Neural crest cell (in vitro differentiated cells): ENCODE results near the gene GPR35. TPM values are rescaled to one million over a fixed set of nuclear protein-coding genes. Genes with fewer than 3 reads are reported as not detected.
"Not testable (repeated sequence)": the region's sequence is repeated elsewhere in the genome, so short reads cannot be mapped to it uniquely, and the experiment has no call there.

Experiments used
- DNase-seq: peaks from one replicate; pipeline ENCODE4 v3.0.0; 2021; ENCODE audit warnings: low read depth, mixed read lengths, low spot score
- H3K27ac Mint-ChIP-seq: one replicate; pipeline ENCODE4 v1.8.0; 2021; ENCODE audit warnings: mild to moderate bottlenecking, mixed read lengths; ENCODE audit not compliant: unreplicated experiment
- H3K27me3 Mint-ChIP-seq: 2 replicates; pipeline ENCODE4 v1.8.0; 2021; ENCODE audit warnings: low read depth, mild to moderate bottlenecking, mixed read lengths
- H3K36me3 Mint-ChIP-seq: 2 replicates; pipeline ENCODE4 v1.8.0; 2021; ENCODE audit warnings: low read depth, mild to moderate bottlenecking, mixed read lengths
- H3K4me1 Mint-ChIP-seq: 2 replicates; pipeline ENCODE4 v1.8.0; 2021; ENCODE audit warnings: mixed read lengths
- H3K4me3 Mint-ChIP-seq: one replicate; pipeline ENCODE4 v1.8.0; 2021; ENCODE audit warnings: mild to moderate bottlenecking, mixed read lengths
- H3K9me3 Mint-ChIP-seq: 2 replicates; pipeline ENCODE4 v1.8.0; 2021; ENCODE audit warnings: mixed read lengths
- total RNA-seq: library from RNA; stranded (reverse); gene quantifications from 2 replicates; pipeline ENCODE4 v1.2.1, GENCODE V29; 2021
- TF ChIP-seq, protein P1 (sequence below): fragments of 200-600 bp; sonication (generic); conservative IDR thresholded peaks from 2 replicates; pipeline ENCODE4 v1.5.0; 2021; ENCODE audit warnings: antibody characterized with exemption, mild to moderate bottlenecking

Gene GPR35
- total RNA-seq, 1 donor from 2014 or later: 1.7 TPM

- Mint-ChIP-seq H3K27me3 (peaks cover 81% of the 10 kb centered on the region), H3K4me3 (no peak overlapping the region), H3K36me3 (no peaks in the 10 kb centered on the region), H3K9me3 (peaks cover 3% of the 10 kb centered on the region), H3K27ac (no peak overlapping the region), H3K4me1 (no peaks in the 10 kb centered on the region)
- TF ChIP-seq, protein P1, sequence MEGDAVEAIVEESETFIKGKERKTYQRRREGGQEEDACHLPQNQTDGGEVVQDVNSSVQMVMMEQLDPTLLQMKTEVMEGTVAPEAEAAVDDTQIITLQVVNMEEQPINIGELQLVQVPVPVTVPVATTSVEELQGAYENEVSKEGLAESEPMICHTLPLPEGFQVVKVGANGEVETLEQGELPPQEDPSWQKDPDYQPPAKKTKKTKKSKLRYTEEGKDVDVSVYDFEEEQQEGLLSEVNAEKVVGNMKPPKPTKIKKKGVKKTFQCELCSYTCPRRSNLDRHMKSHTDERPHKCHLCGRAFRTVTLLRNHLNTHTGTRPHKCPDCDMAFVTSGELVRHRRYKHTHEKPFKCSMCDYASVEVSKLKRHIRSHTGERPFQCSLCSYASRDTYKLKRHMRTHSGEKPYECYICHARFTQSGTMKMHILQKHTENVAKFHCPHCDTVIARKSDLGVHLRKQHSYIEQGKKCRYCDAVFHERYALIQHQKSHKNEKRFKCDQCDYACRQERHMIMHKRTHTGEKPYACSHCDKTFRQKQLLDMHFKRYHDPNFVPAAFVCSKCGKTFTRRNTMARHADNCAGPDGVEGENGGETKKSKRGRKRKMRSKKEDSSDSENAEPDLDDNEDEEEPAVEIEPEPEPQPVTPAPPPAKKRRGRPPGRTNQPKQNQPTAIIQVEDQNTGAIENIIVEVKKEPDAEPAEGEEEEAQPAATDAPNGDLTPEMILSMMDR: no peak
- DNase-seq: no peak
Measured at GRCh38 chr2:240655931-240656886, 30.9 kb downstream of the GPR35 start.

GRCh38 chr2:240659883-240660282 is 34.6 kb downstream of the GPR35 start:
- not testable (repeated sequence) for H3K4me1 Mint-ChIP-seq, H3K27ac Mint-ChIP-seq, DNase-seq, H3K4me3 Mint-ChIP-seq, H3K9me3 Mint-ChIP-seq, H3K36me3 Mint-ChIP-seq
- peaks cover 88% of the 10 kb centered on the region for H3K27me3 Mint-ChIP-seq

- Mint-ChIP-seq H3K36me3 (no peaks in the 10 kb centered on the region), H3K4me3 (no peak overlapping the region), H3K9me3 (peaks cover 11% of the 10 kb centered on the region), H3K27me3 (peaks cover 90% of the 10 kb centered on the region), H3K27ac (no peak overlapping the region), H3K4me1 (no peaks in the 10 kb centered on the region)
- TF ChIP-seq, protein P1: no peak
- DNase-seq: no peak
Measured at GRCh38 chr2:240662681-240663080, 37.4 kb downstream of the GPR35 start.

DNA sequence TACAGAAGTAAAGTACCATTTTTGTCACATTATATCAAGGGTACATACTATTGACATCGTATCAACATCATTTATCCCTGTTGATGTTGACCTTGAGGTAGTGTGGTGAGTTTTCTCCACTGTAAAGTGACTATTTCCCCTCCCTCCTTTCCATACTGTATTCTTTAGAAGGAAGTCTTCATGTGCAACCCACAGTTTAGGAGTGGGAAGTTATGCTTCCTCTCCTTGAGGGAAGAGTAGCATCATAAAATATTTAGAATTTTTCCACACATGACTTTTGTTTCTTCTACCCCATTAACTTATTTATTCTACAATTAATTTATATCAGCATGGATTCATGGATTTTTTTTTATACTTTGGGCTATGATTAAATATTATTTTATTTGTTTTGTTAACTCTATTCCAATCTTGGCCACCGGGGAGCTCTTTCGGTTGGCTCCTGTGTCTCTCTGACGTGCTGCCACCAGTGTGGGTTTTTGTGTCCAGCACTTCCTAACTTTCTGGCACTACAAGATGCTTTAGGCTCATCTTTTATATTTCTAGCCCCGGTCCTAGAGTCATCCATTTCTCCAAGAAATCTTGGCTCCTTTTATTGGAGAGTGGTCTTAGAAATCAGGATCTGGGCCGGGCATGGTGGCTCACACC is 38.4 kb downstream of the GPR35 start:
- peaks cover 11% of the 10 kb centered on the region for H3K9me3 Mint-ChIP-seq
- H3K4me3 Mint-ChIP-seq: no peak overlapping the region
- no peak overlapping the region for H3K27ac Mint-ChIP-seq
- TF ChIP-seq, protein P1: peak; percentile 41
- DNase-seq: no peak
- no peaks in the 10 kb centered on the region for H3K4me1 Mint-ChIP-seq
- H3K27me3 Mint-ChIP-seq: peaks cover 90% of the 10 kb centered on the region
- no peaks in the 10 kb centered on the region for H3K36me3 Mint-ChIP-seq

DNA sequence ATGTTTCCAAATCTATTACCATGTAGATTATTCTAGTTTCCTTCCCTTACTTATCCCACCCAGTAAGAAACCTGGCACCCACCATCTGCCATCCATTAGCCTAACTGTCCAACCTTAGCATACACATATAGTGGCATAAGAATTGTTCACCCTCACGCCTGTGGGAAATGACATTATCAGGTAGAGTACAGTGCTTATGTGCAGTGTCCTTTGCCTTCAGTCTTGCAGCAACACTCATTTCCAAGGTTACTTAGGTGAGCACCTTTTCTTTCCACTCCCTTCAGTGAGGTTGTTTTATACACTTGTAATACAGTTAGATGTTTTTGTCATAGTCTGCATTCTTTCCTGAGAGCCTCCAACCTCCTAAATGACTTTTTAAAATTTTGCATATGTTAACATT is 39.3 kb downstream of the GPR35 start:
- peaks cover 83% of the 10 kb centered on the region for H3K27me3 Mint-ChIP-seq
- H3K9me3 Mint-ChIP-seq: peaks cover 11% of the 10 kb centered on the region
- no peaks in the 10 kb centered on the region for H3K36me3 Mint-ChIP-seq
- TF ChIP-seq, protein P1: no peak
- no peaks in the 10 kb centered on the region for H3K4me1 Mint-ChIP-seq
- no peak for DNase-seq
- H3K27ac Mint-ChIP-seq: no peak overlapping the region
- no peak overlapping the region for H3K4me3 Mint-ChIP-seq

- Mint-ChIP-seq H3K4me3 (no peak overlapping the region), H3K36me3 (no peaks in the 10 kb centered on the region), H3K27me3 (peaks cover 54% of the 10 kb centered on the region), H3K9me3 (peaks cover 4% of the 10 kb centered on the region), H3K4me1 (no peaks in the 10 kb centered on the region), H3K27ac (no peak overlapping the region)
- TF ChIP-seq, protein P1: no peak
- DNase-seq: no peak
Measured at GRCh38 chr2:240670402-240670801, 45.1 kb downstream of the GPR35 start.
